ENCODE results near the gene NHEJ1. TPM values are rescaled to one million over a fixed set of nuclear protein-coding genes. Genes with fewer than 3 reads are reported as not detected.
A peak's percentile ranks its signal among the peaks of the same experiment; 100 is the strongest.

The NHEJ1 gene
- total RNA-seq, 4 donors from 2014 or later: 50.5 to 90.2 (median 65.3) TPM

- 36 to 40% methylated on average over 7 to 9 of the region's 9 CpGs for WGBS, 2 donors (ENCODE audit: low coverage in 1 of 2)
- in situ Hi-C loops (cut with MboI; ENCODE audit: low pct_ligation_motif_present in 1 of 4, low pct_unique_long_range_greater_than_20kb in 1 of 4, low sequenced_read_pairs in 3 of 4): no loop called here
Observed at GRCh38 chr2:219112651-219113338, 47.8 kb downstream of the NHEJ1 start.

GRCh38 chr2:219112062-219112406, 48.6 kb downstream of the NHEJ1 start:
- Histone ChIP-seq H3K4me3 (peak overlapping the region in 3 of 4 donors; percentile 13 to 38 (median 13)), H3K36me3 (no peaks in the 10 kb centered on the region), H3K9me3 (no peaks in the 10 kb centered on the region), H3K27ac (peak overlapping the region; percentile 75 to 87 (median 84)), H3K27me3 (no peaks in the 10 kb centered on the region), H3K4me1 (peaks cover 0 to 88% (median 69%) of the 10 kb centered on the region in 4 donors)
- DNase-seq: no peak
- TF ChIP-seq EP300 (IDR thresholded peaks at IDR 0.05; ENCODE audit: low read depth) (no peak), POLR2AphosphoS5 (IDR thresholded peaks at IDR 0.05) (no peak), POLR2A (IDR thresholded peaks at IDR 0.05) (no peak), CTCF (IDR thresholded peaks at IDR 0.05) (no peak)
- intact Hi-C loops (cut with DNase I; ENCODE audit: low total_unique reads) (no loop called here), in situ Hi-C loops (cut with MboI; ENCODE audit: low pct_ligation_motif_present in 1 of 4, low pct_unique_long_range_greater_than_20kb in 1 of 4, low sequenced_read_pairs in 3 of 4) (no loop called here)
- WGBS, 2 donors (ENCODE audit: low coverage in 1 of 2): 67 to 68% methylated on average over 1 to 2 of the region's 2 CpGs

More at GRCh38 chr2:219112651-219113338, 47.8 kb downstream of the NHEJ1 start:
- DNase-seq: peak; percentile 67
- Histone ChIP-seq H3K9me3 (no peaks in the 10 kb centered on the region), H3K27me3 (no peaks in the 10 kb centered on the region), H3K4me1 (peaks cover 0 to 88% (median 70%) of the 10 kb centered on the region in 4 donors), H3K36me3 (no peaks in the 10 kb centered on the region), H3K4me3 (peak overlapping the region in 3 of 4 donors; percentile 13 to 38 (median 13)), H3K27ac (peak overlapping the region; percentile 75 to 87 (median 84))
- intact Hi-C loops (cut with DNase I; ENCODE audit: low total_unique reads): no loop called here
- TF ChIP-seq POLR2AphosphoS5 (IDR thresholded peaks at IDR 0.05) (peak in 2 of 3 donors; percentile 79 to 91), CTCF (IDR thresholded peaks at IDR 0.05) (no peak), POLR2A (IDR thresholded peaks at IDR 0.05) (peak; percentile 69)

- H3K4me1 ChIP-seq: peaks cover 0 to 86% (median 65%) of the 10 kb centered on the region in 4 donors
- peak; percentile 52 for DNase-seq
Observed at GRCh38 chr2:219111375-219112061, 49.1 kb downstream of the NHEJ1 start.

More at GRCh38 chr2:219111375-219112061, 49.1 kb downstream of the NHEJ1 start:
- Histone ChIP-seq H3K27me3 (no peaks in the 10 kb centered on the region), H3K27ac (peak overlapping the region; percentile 75 to 87 (median 84)), H3K36me3 (no peaks in the 10 kb centered on the region), H3K9me3 (no peaks in the 10 kb centered on the region), H3K4me3 (peak overlapping the region in 1 of 4 donors; percentile 38)
- in situ Hi-C loops (cut with MboI; ENCODE audit: low pct_ligation_motif_present in 1 of 4, low pct_unique_long_range_greater_than_20kb in 1 of 4, low sequenced_read_pairs in 3 of 4): no loop called here
- 56 to 63% methylated on average over 4 to 5 of the region's 5 CpGs for WGBS, 2 donors (ENCODE audit: low coverage in 1 of 2)
- intact Hi-C loops (cut with DNase I; ENCODE audit: low total_unique reads): no loop called here
- no peak for TF ChIP-seq EP300 (IDR thresholded peaks at IDR 0.05; ENCODE audit: low read depth)
- TF ChIP-seq POLR2AphosphoS5 (IDR thresholded peaks at IDR 0.05): peak in 2 of 3 donors; percentile 27 to 34
- TF ChIP-seq CTCF (IDR thresholded peaks at IDR 0.05): no peak
- TF ChIP-seq POLR2A (IDR thresholded peaks at IDR 0.05): peak; percentile 17

Data from transverse colon (tissue), 4 donors.